ENCODE data around the gene KLK12. TPM values are rescaled to one million over a fixed set of nuclear protein-coding genes. Genes with fewer than 3 reads are reported as not detected.

KLK12 gene
- polyA plus RNA-seq, 3 donors: not detected

DNA sequence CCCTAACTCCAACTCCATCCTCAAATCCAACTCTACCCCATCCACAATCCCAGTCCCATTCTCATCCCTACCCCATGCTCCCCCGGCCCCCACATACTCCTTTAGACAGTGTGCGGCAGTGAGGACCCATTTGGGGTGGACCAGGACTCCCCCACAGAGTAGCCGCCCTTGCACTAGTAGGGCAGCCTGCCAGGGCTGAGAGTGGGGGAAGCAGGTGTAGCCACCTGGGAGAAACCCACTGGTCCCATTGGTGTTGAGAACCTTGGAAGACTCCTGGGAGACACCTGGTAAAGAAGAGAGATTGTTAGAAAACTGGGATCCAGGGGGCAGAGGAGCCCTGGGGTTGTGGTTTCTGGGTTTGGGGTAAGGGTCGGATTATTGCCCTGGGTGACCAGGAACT lies 25.5 kb upstream of the KLK12 start:
- no peak for DNase-seq (ENCODE audit: extremely low read depth in 1 of 11, low read depth in 9 of 11, low spot score in 4 of 11)

GRCh38 chr19:51059715-51060114 lies 24.9 kb upstream of the KLK12 start:
- DNase-seq (ENCODE audit: extremely low read depth in 1 of 11, low read depth in 9 of 11, low spot score in 4 of 11): no peak

- DNase-seq (ENCODE audit: extremely low read depth in 1 of 11, low read depth in 9 of 11, low spot score in 4 of 11): no peak
Observed at GRCh38 chr19:51055866-51056265, 21.1 kb upstream of the KLK12 start.

DNA sequence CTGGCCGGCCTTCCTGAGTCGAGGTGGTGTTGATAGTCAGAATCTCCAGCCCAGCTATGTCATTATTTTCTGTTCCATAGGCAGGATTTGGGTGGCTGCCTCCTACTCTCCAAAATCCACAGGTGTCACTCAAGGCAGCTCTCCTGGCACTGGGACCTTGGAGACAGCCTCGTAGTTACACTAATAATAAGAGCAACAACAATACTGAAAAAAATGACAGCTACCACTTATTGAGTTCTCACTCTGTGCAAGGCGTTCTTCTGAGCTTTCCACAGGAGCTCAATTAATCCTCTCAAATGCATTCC lies 12.2 kb upstream of the KLK12 start:
- no peak for DNase-seq (ENCODE audit: extremely low read depth in 1 of 11, low read depth in 9 of 11, low spot score in 4 of 11)

DNA sequence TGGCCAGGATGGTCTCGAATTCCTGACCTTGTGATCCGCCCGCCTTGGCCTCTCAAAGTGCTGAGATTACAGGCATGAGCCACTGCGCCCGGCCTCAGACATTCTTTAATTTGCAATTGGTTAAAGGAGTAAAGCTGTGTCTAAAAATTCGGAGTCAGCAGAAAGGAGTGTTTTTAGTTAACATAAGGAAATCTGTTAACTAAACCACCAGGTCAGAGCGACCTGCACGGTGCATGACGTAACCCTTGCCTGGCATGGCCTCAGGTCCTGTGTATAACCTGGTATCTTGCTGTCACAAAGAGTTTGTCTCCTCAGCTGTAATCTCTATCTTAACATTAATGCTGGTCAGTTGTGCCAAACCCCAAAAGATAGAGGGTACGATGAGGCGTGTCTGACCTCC lies 9.5 kb upstream of the KLK12 start:
- DNase-seq (ENCODE audit: extremely low read depth in 1 of 11, low read depth in 9 of 11, low spot score in 4 of 11): no peak

DNA sequence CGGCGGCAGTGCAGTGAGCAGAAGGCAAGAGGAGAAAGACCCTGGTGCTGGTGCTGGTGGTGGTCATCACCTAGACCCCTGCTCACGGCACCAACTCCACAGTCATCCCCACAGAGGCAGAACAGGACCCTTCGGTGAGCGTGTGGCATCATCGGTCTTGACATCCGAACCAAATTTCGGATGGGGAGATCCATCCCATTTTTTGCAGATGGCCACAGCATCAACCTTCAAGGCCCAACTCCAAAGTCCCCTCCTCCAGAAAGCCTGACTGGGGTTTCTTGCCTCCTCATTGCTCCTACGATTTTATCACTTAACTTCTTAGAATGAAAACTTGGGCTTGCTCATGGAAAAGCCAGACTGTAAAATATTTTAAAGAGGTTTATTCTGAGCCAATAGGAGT lies 8.7 kb upstream of the KLK12 start:
- no peak for DNase-seq (ENCODE audit: extremely low read depth in 1 of 11, low read depth in 9 of 11, low spot score in 4 of 11)

GRCh38 chr19:51040151-51040550 lies 5.3 kb upstream of the KLK12 start:
- no peak for DNase-seq (ENCODE audit: extremely low read depth in 1 of 11, low read depth in 9 of 11, low spot score in 4 of 11)

GRCh38 chr19:51036519-51036918 lies 1.7 kb upstream of the KLK12 start:
- no peak for DNase-seq (ENCODE audit: extremely low read depth in 1 of 11, low read depth in 9 of 11, low spot score in 4 of 11)

- DNase-seq (ENCODE audit: extremely low read depth in 1 of 11, low read depth in 9 of 11, low spot score in 4 of 11): no peak
Observed at GRCh38 chr19:51031880-51032225, 2.9 kb downstream of the KLK12 start.

- DNase-seq (ENCODE audit: extremely low read depth in 1 of 11, low read depth in 9 of 11, low spot score in 4 of 11): no peak
Observed at GRCh38 chr19:51031220-51031879, 3.5 kb downstream of the KLK12 start.

DNA sequence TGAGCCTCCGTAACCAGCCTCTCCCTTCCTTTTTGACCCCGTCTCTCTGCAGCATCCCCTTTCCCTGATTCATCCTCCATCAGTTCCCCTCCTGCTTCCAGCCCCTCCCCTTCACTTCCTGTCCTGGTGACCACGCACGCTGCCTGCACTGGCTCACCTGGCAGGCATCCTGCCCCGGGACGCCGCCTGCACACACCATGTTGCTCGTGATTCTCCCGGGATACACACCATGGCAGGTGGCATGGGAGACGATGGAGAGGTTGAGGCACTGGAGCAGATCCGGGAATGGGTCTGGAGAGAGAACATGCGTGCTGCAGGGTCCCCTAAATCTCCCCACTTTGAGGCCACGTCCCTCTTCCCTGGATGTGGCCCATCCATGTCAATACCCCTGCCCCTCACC lies 4.2 kb downstream of the KLK12 start:
- DNase-seq (ENCODE audit: extremely low read depth in 1 of 11, low read depth in 9 of 11, low spot score in 4 of 11): no peak

- DNase-seq (ENCODE audit: extremely low read depth in 1 of 11, low read depth in 9 of 11, low spot score in 4 of 11): no peak
Observed at GRCh38 chr19:51029718-51030117, 5.1 kb downstream of the KLK12 start.

GRCh38 chr19:51027873-51028272 lies 6.9 kb downstream of the KLK12 start:
- no peak for DNase-seq (ENCODE audit: extremely low read depth in 1 of 11, low read depth in 9 of 11, low spot score in 4 of 11)

GRCh38 chr19:51027126-51027806 lies 7.5 kb downstream of the KLK12 start:
- no peak for DNase-seq (ENCODE audit: extremely low read depth in 1 of 11, low read depth in 9 of 11, low spot score in 4 of 11)

GRCh38 chr19:51026554-51026831 lies 8.3 kb downstream of the KLK12 start, which contains the start of gene KLK11:
Gene KLK11, minus strand, starts transcription at chr19:51026616. Its CDS starts 985 bp downstream, at chr19:51025631.
- no peak for DNase-seq (ENCODE audit: extremely low read depth in 1 of 11, low read depth in 9 of 11, low spot score in 4 of 11)

- DNase-seq (ENCODE audit: extremely low read depth in 1 of 11, low read depth in 9 of 11, low spot score in 4 of 11): peak in 2 of 11 donors; percentile 42 to 43
Observed at GRCh38 chr19:51025809-51026553, 8.8 kb downstream of the KLK12 start.

- no peak for DNase-seq (ENCODE audit: extremely low read depth in 1 of 11, low read depth in 9 of 11, low spot score in 4 of 11)
Observed at GRCh38 chr19:51025401-51025800, 9.4 kb downstream of the KLK12 start.

GRCh38 chr19:51024924-51025323 lies 9.9 kb downstream of the KLK12 start:
- no peak for DNase-seq (ENCODE audit: extremely low read depth in 1 of 11, low read depth in 9 of 11, low spot score in 4 of 11)

- DNase-seq (ENCODE audit: extremely low read depth in 1 of 11, low read depth in 9 of 11, low spot score in 4 of 11): no peak
Observed at GRCh38 chr19:51023946-51024345, 10.9 kb downstream of the KLK12 start.

GRCh38 chr19:51022526-51022925 lies 12.3 kb downstream of the KLK12 start:
- no peak for DNase-seq (ENCODE audit: extremely low read depth in 1 of 11, low read depth in 9 of 11, low spot score in 4 of 11)
